Panc1 (cell line): ENCODE measurements around the gene UTS2R. TPM values are rescaled to one million over a fixed set of nuclear protein-coding genes. Genes with fewer than 3 reads are reported as not detected.

Experiments used
- ATAC-seq: fragments of 200-7000 bp; cut with Tn5 transposase; 2 replicates; pipeline ENCODE4 v1.9.1; 2020; ENCODE audit warnings: mild to moderate bottlenecking, moderate library complexity
- Bru-seq: library from RNA; stranded (reverse); fragments of 400-500 nt; gene quantifications from one replicate; lab custom pipeline; 2021; lab: Mats Ljungman, UMichigan
- BruChase-seq, 2 experiments: library from RNA; stranded (reverse); fragments of 400-500 nt; gene quantifications; one replicate each; lab custom pipeline; 2021; lab: Mats Ljungman, UMichigan
- BruUV-seq: library from RNA; stranded (reverse); fragments of 400-500 nt; replicated peaks from 2 replicates; lab custom pipeline; 2021; lab: Mats Ljungman, UMichigan
- CTCF ChIA-PET: fragments of 300-600 bp; sonication (Branson Sonifier 250); formaldehyde crosslinking; loops from one replicate; lab custom pipeline; 2022; ENCODE audit warnings: antibody characterized with exemption; lab: Charles Lee
- POLR2A ChIA-PET: fragments of 300-600 bp; sonication (Branson Sonifier 250); formaldehyde crosslinking; loops from one replicate; lab custom pipeline; 2022; ENCODE audit warnings: antibody characterized with exemption; lab: Charles Lee
- DNase-seq: peaks from one replicate; pipeline ENCODE4 v3.0.0-alpha.2; 2010; ENCODE audit warnings: low read depth, low spot score
- H3K27ac ChIP-seq: 2 replicates; pipeline ENCODE4 v1.5.1; 2011; ENCODE audit warnings: mild to moderate bottlenecking, low read length, inconsistent platforms
- H3K27me3 ChIP-seq: fragments of 200-500 bp; sonication (Bioruptor generic); 2 replicates; pipeline ENCODE4 v1.6.0; 2014; ENCODE audit warnings: low read length, inconsistent platforms; ENCODE audit not compliant: control insufficient read depth, insufficient read depth
- H3K36me3 ChIP-seq: fragments of 200-500 bp; sonication (Bioruptor generic); 2 replicates; pipeline ENCODE4 v1.5.1; 2014; ENCODE audit warnings: inconsistent platforms, mild to moderate bottlenecking, low read length, moderate library complexity; ENCODE audit not compliant: control insufficient read depth, insufficient read depth
- H3K4me1 ChIP-seq: 2 replicates; pipeline ENCODE4 v1.5.1; 2011; ENCODE audit warnings: inconsistent platforms, mild to moderate bottlenecking, low read length, moderate library complexity; ENCODE audit not compliant: control insufficient read depth, insufficient read depth
- H3K4me3 ChIP-seq, 2 experiments: 2 replicates each; pipeline ENCODE4 v1.5.1; 2011 to 2012; ENCODE audit warnings: low read depth in 2 of 2, low read length in 2 of 2, mild to moderate bottlenecking in 2 of 2, inconsistent platforms in 1 of 2, moderate library complexity in 1 of 2
- H3K9me3 ChIP-seq: fragments of 200-500 bp; sonication (Bioruptor generic); 2 replicates; pipeline ENCODE4 v1.5.1; 2014; ENCODE audit warnings: low read depth, mild to moderate bottlenecking, inconsistent platforms, low read length, moderate library complexity; ENCODE audit not compliant: control insufficient read depth, insufficient read depth
- POLR2AphosphoS5 ChIP-seq: IDR thresholded peaks from 2 replicates; pipeline ENCODE4 v1.6.1; 2012; ENCODE audit warnings: mild to moderate bottlenecking, low read depth, low read length, moderate library complexity
- SIN3A ChIP-seq: IDR thresholded peaks from 2 replicates; pipeline ENCODE4 v1.6.1; 2012; ENCODE audit warnings: low read depth, mild to moderate bottlenecking, low read length, moderate library complexity, borderline replicate concordance; ENCODE audit not compliant: insufficient read depth
- TCF7L2 ChIP-seq: IDR thresholded peaks from 2 replicates; pipeline ENCODE4 v1.6.1; 2011; ENCODE audit warnings: mild to moderate bottlenecking, low read depth, low read length, inconsistent platforms
- in situ Hi-C: cut with HindIII; loops from 2 replicates; pipeline ENCODE4 v1.10.0; 2016; ENCODE audit warnings: low sequenced_read_pairs, low pct_unique_long_range_greater_than_20kb
- intact Hi-C: fragments of 100-400 bp; cut with micrococcal nuclease; formaldehyde crosslinking; loops from one replicate; pipeline ENCODE4 v1.10.0; 2022; ENCODE audit not compliant: unreplicated experiment
- long read RNA-seq: library from polyadenylated mRNA; unstranded; transcript quantifications from one replicate; pipeline ENCODE4 v2.0.0, GENCODE V29; 2021; ENCODE audit not compliant: unreplicated experiment
- polyA plus RNA-seq: library from polyadenylated mRNA; unstranded; fragments of >200 nt; gene quantifications from one replicate; pipeline ENCODE4 v1.2.1, GENCODE V29; 2012; ENCODE audit warnings: missing spikeins; ENCODE audit not compliant: insufficient read length
- total RNA-seq: library from RNA; stranded (reverse); gene quantifications from one replicate; pipeline ENCODE4 v1.2.1, GENCODE V29; 2021; ENCODE audit not compliant: unreplicated experiment
- TF ChIP-seq, protein P1 (sequence below): fragments of 450-650 bp; IDR thresholded peaks from 2 replicates; pipeline ENCODE4 v1.5.1; 2017; ENCODE audit warnings: mild to moderate bottlenecking
- TF ChIP-seq, protein P2 (sequence below), 2 experiments: IDR thresholded peaks; 2 replicates each; pipeline ENCODE4 v1.6.1; 2011 to 2012; ENCODE audit warnings: low read depth in 2 of 2, control low read depth in 1 of 2, low read length in 1 of 2, mild to moderate bottlenecking in 1 of 2, moderate library complexity in 1 of 2; ENCODE audit not compliant: insufficient read depth in 1 of 2

UTS2R gene
- total RNA-seq (0.39 TPM), Bru-seq, nascent RNA (not detected), BruChase-seq, experiment 1, labeled RNA remaining after a 2-hour chase (percentile 21 among the genes with signal in this experiment), BruChase-seq, experiment 2, labeled RNA remaining after a 6-hour chase (percentile 29 among the genes with signal in this experiment)
- 0.16 TPM for polyA plus RNA-seq
- long read RNA-seq = 0 reads

DNA sequence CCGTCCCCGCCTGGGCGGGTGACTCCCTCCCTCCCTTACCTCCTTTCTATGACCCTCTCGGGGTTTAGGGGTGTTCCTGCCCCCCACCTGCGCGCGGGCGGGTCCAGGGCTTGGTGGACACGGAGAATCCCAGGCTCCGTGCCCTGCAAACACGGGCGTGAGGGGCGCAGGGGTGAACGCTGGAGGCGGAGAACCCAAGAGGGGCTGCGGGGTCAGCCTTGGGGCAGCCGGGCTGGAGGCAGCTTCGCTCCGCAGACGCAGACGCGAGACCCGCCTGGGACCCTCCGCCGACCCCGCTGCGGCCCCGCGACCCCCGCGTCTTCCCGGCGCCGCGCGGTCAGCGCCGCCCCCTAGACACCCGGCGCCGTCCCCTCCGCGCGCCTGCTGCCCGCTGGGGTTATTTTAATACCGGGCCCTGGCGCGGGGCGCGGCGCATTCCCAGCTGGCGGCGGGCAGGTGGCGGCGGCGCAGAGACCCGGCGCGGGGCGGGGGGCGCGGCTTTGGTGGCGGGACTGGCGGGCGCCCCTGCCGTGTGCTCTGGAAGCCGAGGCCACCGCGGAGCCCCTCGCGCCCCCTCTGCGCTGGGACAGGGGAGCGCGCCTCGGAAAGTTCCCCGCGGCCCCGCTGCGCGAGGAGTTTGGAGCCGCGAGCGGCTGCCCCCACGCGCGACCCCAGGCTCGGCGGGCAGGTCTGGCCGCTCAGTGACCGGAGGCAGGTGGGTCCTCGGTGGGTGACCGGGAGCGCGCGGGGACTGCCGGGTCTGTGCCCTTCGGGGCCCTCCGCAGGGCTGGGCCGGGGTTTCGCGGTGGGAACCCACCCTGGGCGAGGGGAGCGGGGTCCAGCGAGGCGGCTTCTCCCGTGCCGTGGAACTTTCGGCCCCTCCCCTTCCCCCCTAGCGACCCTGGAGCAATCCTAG is at the start of gene UTS2R:
TSS of gene UTS2R (plus strand) at position 433 of the 916 bp plus-strand sequence. CDS start 2,560 bp downstream, outside the sequence.
- intact Hi-C loops (no loop called here), in situ Hi-C loops (no loop called here)
- no peak within 1 kb of the TSS for H3K27ac ChIP-seq
- no peaks in the 10 kb centered on the region for H3K36me3 ChIP-seq
- ChIA-PET POLR2A (interaction anchor here (1.1 kb wide), 1 partner anchor 10 kb away, joined by 6 read pairs; no protein-coding TSS in a partner anchor), CTCF (interaction anchor here (0.6 kb wide), 1 partner anchor 40 kb away, joined by 5 read pairs; no protein-coding TSS in a partner anchor)
- TF ChIP-seq, protein P1, sequence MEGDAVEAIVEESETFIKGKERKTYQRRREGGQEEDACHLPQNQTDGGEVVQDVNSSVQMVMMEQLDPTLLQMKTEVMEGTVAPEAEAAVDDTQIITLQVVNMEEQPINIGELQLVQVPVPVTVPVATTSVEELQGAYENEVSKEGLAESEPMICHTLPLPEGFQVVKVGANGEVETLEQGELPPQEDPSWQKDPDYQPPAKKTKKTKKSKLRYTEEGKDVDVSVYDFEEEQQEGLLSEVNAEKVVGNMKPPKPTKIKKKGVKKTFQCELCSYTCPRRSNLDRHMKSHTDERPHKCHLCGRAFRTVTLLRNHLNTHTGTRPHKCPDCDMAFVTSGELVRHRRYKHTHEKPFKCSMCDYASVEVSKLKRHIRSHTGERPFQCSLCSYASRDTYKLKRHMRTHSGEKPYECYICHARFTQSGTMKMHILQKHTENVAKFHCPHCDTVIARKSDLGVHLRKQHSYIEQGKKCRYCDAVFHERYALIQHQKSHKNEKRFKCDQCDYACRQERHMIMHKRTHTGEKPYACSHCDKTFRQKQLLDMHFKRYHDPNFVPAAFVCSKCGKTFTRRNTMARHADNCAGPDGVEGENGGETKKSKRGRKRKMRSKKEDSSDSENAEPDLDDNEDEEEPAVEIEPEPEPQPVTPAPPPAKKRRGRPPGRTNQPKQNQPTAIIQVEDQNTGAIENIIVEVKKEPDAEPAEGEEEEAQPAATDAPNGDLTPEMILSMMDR = no peak
- TF ChIP-seq SIN3A (no peak), TCF7L2 (no peak), POLR2AphosphoS5 (no peak)
- TF ChIP-seq, protein P2, sequence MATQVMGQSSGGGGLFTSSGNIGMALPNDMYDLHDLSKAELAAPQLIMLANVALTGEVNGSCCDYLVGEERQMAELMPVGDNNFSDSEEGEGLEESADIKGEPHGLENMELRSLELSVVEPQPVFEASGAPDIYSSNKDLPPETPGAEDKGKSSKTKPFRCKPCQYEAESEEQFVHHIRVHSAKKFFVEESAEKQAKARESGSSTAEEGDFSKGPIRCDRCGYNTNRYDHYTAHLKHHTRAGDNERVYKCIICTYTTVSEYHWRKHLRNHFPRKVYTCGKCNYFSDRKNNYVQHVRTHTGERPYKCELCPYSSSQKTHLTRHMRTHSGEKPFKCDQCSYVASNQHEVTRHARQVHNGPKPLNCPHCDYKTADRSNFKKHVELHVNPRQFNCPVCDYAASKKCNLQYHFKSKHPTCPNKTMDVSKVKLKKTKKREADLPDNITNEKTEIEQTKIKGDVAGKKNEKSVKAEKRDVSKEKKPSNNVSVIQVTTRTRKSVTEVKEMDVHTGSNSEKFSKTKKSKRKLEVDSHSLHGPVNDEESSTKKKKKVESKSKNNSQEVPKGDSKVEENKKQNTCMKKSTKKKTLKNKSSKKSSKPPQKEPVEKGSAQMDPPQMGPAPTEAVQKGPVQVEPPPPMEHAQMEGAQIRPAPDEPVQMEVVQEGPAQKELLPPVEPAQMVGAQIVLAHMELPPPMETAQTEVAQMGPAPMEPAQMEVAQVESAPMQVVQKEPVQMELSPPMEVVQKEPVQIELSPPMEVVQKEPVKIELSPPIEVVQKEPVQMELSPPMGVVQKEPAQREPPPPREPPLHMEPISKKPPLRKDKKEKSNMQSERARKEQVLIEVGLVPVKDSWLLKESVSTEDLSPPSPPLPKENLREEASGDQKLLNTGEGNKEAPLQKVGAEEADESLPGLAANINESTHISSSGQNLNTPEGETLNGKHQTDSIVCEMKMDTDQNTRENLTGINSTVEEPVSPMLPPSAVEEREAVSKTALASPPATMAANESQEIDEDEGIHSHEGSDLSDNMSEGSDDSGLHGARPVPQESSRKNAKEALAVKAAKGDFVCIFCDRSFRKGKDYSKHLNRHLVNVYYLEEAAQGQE (IDR thresholded peaks at IDR 0.05; ENCODE audit: insufficient read depth in 1 of 2, low read depth in 2 of 2, low read length in 1 of 2) = no peak
- ATAC-seq = no peak
- DNase-seq = no peak
- H3K4me1 ChIP-seq = no peaks in the 10 kb centered on the region
- no peaks in the 10 kb centered on the region for H3K27me3 ChIP-seq
- no TSS peak for BruUV-seq
- H3K9me3 ChIP-seq = no peaks in the 10 kb centered on the region
- no peak within 1 kb of the TSS for H3K4me3 ChIP-seq

DNA sequence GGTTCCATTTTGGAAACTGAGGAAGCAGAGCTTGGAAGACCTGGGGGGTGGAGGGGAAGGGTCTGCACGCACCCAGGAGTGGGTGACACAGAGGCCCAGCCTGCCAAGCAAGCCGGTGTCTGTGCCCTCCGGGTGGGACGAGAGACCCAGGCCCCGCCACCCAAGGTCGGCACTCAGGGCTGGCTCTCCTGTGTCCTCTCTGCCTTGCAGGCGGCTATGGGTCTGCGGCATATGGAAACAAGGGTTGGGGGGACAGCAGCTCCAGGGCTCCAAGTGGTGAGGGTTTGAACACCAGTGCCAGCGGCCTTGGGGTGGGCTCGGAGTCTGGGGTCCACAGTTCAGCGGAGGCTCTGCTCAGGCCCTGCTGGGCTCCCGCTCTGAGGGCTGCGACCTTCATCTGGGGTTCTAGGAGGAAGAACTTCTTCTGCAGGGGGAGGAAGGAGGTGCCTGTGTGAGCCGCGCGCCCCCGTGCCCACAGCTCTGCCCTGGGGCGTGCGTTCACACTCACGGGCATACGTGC is 49.6 kb upstream of the UTS2R start:
- CTCF ChIA-PET = interaction anchor here (0.6 to 1.0 kb wide), 2 partner anchors 8 to 22 kb away, joined by 3 read pairs; no protein-coding TSS in a partner anchor
- no peaks in the 10 kb centered on the region for H3K27me3 ChIP-seq
- ATAC-seq (peak; percentile 59), DNase-seq (no peak)
- no peak overlapping the region for H3K27ac ChIP-seq
- H3K9me3 ChIP-seq = no peaks in the 10 kb centered on the region
- in situ Hi-C loops = no loop called here
- intact Hi-C loops = loop anchor here (5.0 kb wide), 1 partner anchor 80 kb away; no protein-coding TSS in a partner anchor
- POLR2A ChIA-PET = no interaction called here
- H3K36me3 ChIP-seq = no peaks in the 10 kb centered on the region
- TF ChIP-seq POLR2AphosphoS5 (no peak), TCF7L2 (no peak), SIN3A (no peak)
- TF ChIP-seq, protein P1 = no peak
- TF ChIP-seq, protein P2 (IDR thresholded peaks at IDR 0.05; ENCODE audit: insufficient read depth in 1 of 2, low read depth in 2 of 2, low read length in 1 of 2) = no peak
- no TSS peak for BruUV-seq
- H3K4me3 ChIP-seq = no peak overlapping the region
- H3K4me1 ChIP-seq = peaks cover 21% of the 10 kb centered on the region
